Stomach (tissue), 9 donors: Measurements from ENCODE around the gene TFAP2A. TPM values are rescaled to one million over a fixed set of nuclear protein-coding genes. Genes with fewer than 3 reads are reported as not detected.

Experiments used
- DNase-seq, 2 donors: peaks; one replicate each; pipeline versions ENCODE4 v3.0.0 to v3.0.0-alpha.2; 2013 to 2019
- H3K27ac ChIP-seq, 5 donors: fragments of 200-600 bp in 4 of 5; sonication (generic) in 4 of 5; one replicate each; pipeline ENCODE4 v1.5.1; 2013 to 2019; ENCODE audit warnings: mild to moderate bottlenecking in 1 of 5, moderate library complexity in 1 of 5
- H3K27me3 ChIP-seq, 3 donors: fragments of 200-600 bp; sonication (generic); one replicate each; pipeline ENCODE4 v1.5.1; 2017 to 2019; ENCODE audit warnings: mixed run types in 1 of 3
- H3K36me3 ChIP-seq, 4 donors: fragments of 200-600 bp; sonication (generic); 1 replicate in 3 of 4; 2 replicates in 1 of 4; pipeline ENCODE4 v1.5.1; 2016 to 2019
- H3K4me1 ChIP-seq, 4 donors: fragments of 200-600 bp; sonication (generic); one replicate each; pipeline ENCODE4 v1.5.1; 2016 to 2019
- H3K4me3 ChIP-seq, 4 donors: fragments of 200-600 bp; sonication (generic) in 3 of 4; one replicate each; pipeline ENCODE4 v1.5.1; 2016 to 2019; ENCODE audit warnings: mild to moderate bottlenecking in 1 of 4
- H3K9me3 ChIP-seq, 4 donors: fragments of 200-600 bp; sonication (generic); one replicate each; pipeline ENCODE4 v1.5.1; 2016 to 2019
- CTCF ChIP-seq, 7 experiments: fragments of 450-650 bp in 4 of 7; fragments of 200-600 bp in 3 of 7; sonication (generic) in 3 of 7; IDR thresholded peaks; one replicate each; pipeline ENCODE4 v1.5.1; 2016 to 2019; ENCODE audit warnings: antibody characterized with exemption in 7 of 7, control low read depth in 2 of 7, mild to moderate bottlenecking in 1 of 7
- EP300 ChIP-seq: sonication (generic); formaldehyde crosslinking; IDR thresholded peaks from one replicate; pipeline ENCODE4 v1.6.1; 2017; ENCODE audit warnings: antibody characterized with exemption
- POLR2A ChIP-seq, 4 donors: fragments of 450-650 bp; IDR thresholded peaks; one replicate each; pipeline ENCODE4 v1.6.1; 2016; ENCODE audit warnings: antibody characterized with exemption in 4 of 4, control low read depth in 2 of 4, mild to moderate bottlenecking in 1 of 4, moderate library complexity in 1 of 4
- POLR2AphosphoS5 ChIP-seq, 3 donors: sonication (generic); formaldehyde crosslinking; IDR thresholded peaks; one replicate each; pipeline ENCODE4 v1.6.1; 2016; ENCODE audit warnings: antibody characterized with exemption in 3 of 3
- WGBS, 5 donors: extraction: QIAGEN DNeasy Blood & Tissue Kit in 3 of 5; methylation state at CpG; one replicate each; pipeline versions ENCODE4 v1.1.5 to v1.1.7; 2013 to 2018; 5-methylcytosine and 5-hydroxymethylcytosine counted together
- intact Hi-C: fragments of 100-400 bp; cut with DNase I; formaldehyde crosslinking; loops from one replicate; pipeline ENCODE4 v1.15.1; 2023; ENCODE audit warnings: low total_unique reads
- polyA plus RNA-seq, 3 donors: library from polyadenylated mRNA; stranded (reverse); fragments of 200-250 nt; gene quantifications; one replicate each; pipeline ENCODE4 v1.2.3, GENCODE V29; 2013
- total RNA-seq, 5 donors: library from RNA; depleted of rRNA; stranded (reverse); fragments of >200 nt; gene quantifications; one replicate each; pipeline versions ENCODE4 v1.1.0 to v1.2.3, GENCODE V29; 2014 to 2016
- donor health status: healthy with polysubstance abuse.
- donor health status: Bipolar disorder and iron deficiency.
- donor health status: healthy.

Gene TFAP2A
- total and polyA plus RNA-seq, 8 donors, result 0.18 to 10.1 (median 0.50) TPM; not detected in 5

GRCh38 chr6:10451828-10452509 is 37.1 kb upstream of the TFAP2A start:
- no peaks in the 10 kb centered on the region for H3K9me3 ChIP-seq
- H3K4me3 ChIP-seq, result no peak overlapping the region
- DNase-seq, result peak in 1 of 2 donors; percentile 49
- no peak overlapping the region for H3K27ac ChIP-seq
- no peaks in the 10 kb centered on the region for H3K36me3 ChIP-seq
- no peak for TF ChIP-seq EP300
- TF ChIP-seq POLR2A (IDR thresholded peaks at IDR 0.05), result no peak
- no peak for TF ChIP-seq CTCF (IDR thresholded peaks at IDR 0.05)
- peak in 1 of 3 donors; percentile 37 for TF ChIP-seq POLR2AphosphoS5 (IDR thresholded peaks at IDR 0.05)
- intact Hi-C loops, result no loop called here
- WGBS, 5 donors, result 37 to 64% (median 42%) methylated on average over 11 of the region's 11 CpGs
- H3K27me3 ChIP-seq, result peaks cover 0 to 17% (median 0%) of the 10 kb centered on the region in 3 donors
- peaks cover 0 to 3% (median 0%) of the 10 kb centered on the region in 4 donors for H3K4me1 ChIP-seq

- TF ChIP-seq POLR2A (IDR thresholded peaks at IDR 0.05) (no peak), POLR2AphosphoS5 (IDR thresholded peaks at IDR 0.05) (no peak), EP300 (no peak), CTCF (IDR thresholded peaks at IDR 0.05) (no peak)
- Histone ChIP-seq H3K27ac (no peak overlapping the region), H3K27me3 (peaks cover 0 to 17% (median 0%) of the 10 kb centered on the region in 3 donors), H3K36me3 (no peaks in the 10 kb centered on the region), H3K4me3 (no peak overlapping the region), H3K9me3 (no peaks in the 10 kb centered on the region), H3K4me1 (peaks cover 0 to 3% (median 0%) of the 10 kb centered on the region in 4 donors)
- no peak for DNase-seq
- WGBS, 5 donors, result 47 to 59% (median 53%) methylated on average over 6 of the region's 6 CpGs
- intact Hi-C loops, result no loop called here
These were observed 36.5 kb upstream of the TFAP2A start for GRCh38 chr6:10451394-10451793.

- no peak for TF ChIP-seq POLR2AphosphoS5 (IDR thresholded peaks at IDR 0.05)
- no peak for TF ChIP-seq CTCF (IDR thresholded peaks at IDR 0.05)
- no peak for TF ChIP-seq POLR2A (IDR thresholded peaks at IDR 0.05)
- no peak for TF ChIP-seq EP300
- H3K9me3 ChIP-seq, result no peaks in the 10 kb centered on the region
- 68 to 76% (median 73%) methylated on average over 5 of the region's 5 CpGs for WGBS, 5 donors
- no peak overlapping the region for H3K4me3 ChIP-seq
- H3K27ac ChIP-seq, result no peak overlapping the region
- peaks cover 0 to 3% (median 0%) of the 10 kb centered on the region in 4 donors for H3K4me1 ChIP-seq
- H3K36me3 ChIP-seq, result no peaks in the 10 kb centered on the region
- intact Hi-C loops, result no loop called here
- DNase-seq, result no peak
- peaks cover 0 to 17% (median 0%) of the 10 kb centered on the region in 3 donors for H3K27me3 ChIP-seq
These were observed 34.9 kb upstream of the TFAP2A start for GRCh38 chr6:10449751-10450150.

- 46 to 75% (median 61%) methylated on average over 1 of the region's 1 CpG for WGBS, 5 donors
- intact Hi-C loops, result no loop called here
- Histone ChIP-seq H3K4me1 (peaks cover 0 to 3% (median 0%) of the 10 kb centered on the region in 4 donors), H3K9me3 (no peaks in the 10 kb centered on the region), H3K36me3 (no peaks in the 10 kb centered on the region), H3K27ac (no peak overlapping the region), H3K27me3 (peaks cover 0 to 17% (median 0%) of the 10 kb centered on the region in 3 donors), H3K4me3 (no peak overlapping the region)
- TF ChIP-seq CTCF (IDR thresholded peaks at IDR 0.05) (no peak), POLR2A (IDR thresholded peaks at IDR 0.05) (no peak), POLR2AphosphoS5 (IDR thresholded peaks at IDR 0.05) (no peak), EP300 (no peak)
- DNase-seq, result no peak
These were observed 33.2 kb upstream of the TFAP2A start for GRCh38 chr6:10448096-10448495.
